Endothelial cell of umbilical vein (primary cell): Measurements from ENCODE around the gene BBX. TPM values are rescaled to one million over a fixed set of nuclear protein-coding genes. Genes with fewer than 3 reads are reported as not detected.

ENCODE experiments used
- BruUV-seq: library from RNA; stranded (reverse); fragments of 400-500 nt; replicated peaks from 2 replicates; lab custom pipeline; 2021; lab: Mats Ljungman, UMichigan
- CTCF ChIA-PET: fragments of 300-600, 350-600 bp; sonication (Branson Sonifier 250); formaldehyde crosslinking; loops from one replicate; lab custom pipeline; 2021; ENCODE audit warnings: antibody characterized with exemption, inconsistent platforms; lab: Charles Lee
- POLR2A ChIA-PET: fragments of 300-600, 350-600 bp; sonication (Branson Sonifier 250); formaldehyde crosslinking; loops from one replicate; lab custom pipeline; 2021; ENCODE audit warnings: antibody characterized with exemption, inconsistent platforms; lab: Charles Lee
- DNase-seq: peaks from one replicate; pipeline ENCODE4 v3.0.0-alpha.2; 2011; ENCODE audit warnings: low read depth, low spot score
- FAIRE-seq: peaks from 2 replicates; lab custom pipeline; 2011; peaks lifted over from hg19 to GRCh38; lab: Jason Lieb, UNC
- H2AFZ ChIP-seq: 2 replicates; pipeline ENCODE4 v1.6.0; 2012; ENCODE audit warnings: low read depth, low read length, control low read depth, inconsistent platforms
- H3K27ac ChIP-seq: 2 replicates; pipeline ENCODE4 v1.5.1; 2011; ENCODE audit warnings: low read depth, mild to moderate bottlenecking, control low read depth, low read length, moderate library complexity; ENCODE audit not compliant: insufficient read depth
- H3K27me3 ChIP-seq, 2 experiments: 2 replicates each; pipeline versions ENCODE4 v1.6.0 to v1.6.1; 2011; ENCODE audit warnings: low read length in 2 of 2, mixed read lengths in 1 of 2; ENCODE audit not compliant: control insufficient read depth in 2 of 2, insufficient read depth in 2 of 2
- H3K36me3 ChIP-seq, 2 experiments: 2 replicates in 1 of 2; 3 replicates in 1 of 2; pipeline ENCODE4 v1.5.1; 2011; ENCODE audit warnings: low read length in 2 of 2, mild to moderate bottlenecking in 1 of 2, moderate library complexity in 1 of 2; ENCODE audit not compliant: control insufficient read depth in 2 of 2, insufficient read depth in 2 of 2; ENCODE audit errors: extremely low read depth in 1 of 2
- H3K4me1 ChIP-seq: 3 replicates; pipeline ENCODE4 v1.5.1; 2011; ENCODE audit warnings: mild to moderate bottlenecking, low read length; ENCODE audit not compliant: control insufficient read depth, insufficient read depth; ENCODE audit errors: extremely low read depth
- H3K4me2 ChIP-seq: 2 replicates; pipeline ENCODE4 v1.6.1; 2011; ENCODE audit warnings: low read length, control low read depth, mixed read lengths; ENCODE audit not compliant: insufficient read depth
- H3K4me3 ChIP-seq, 3 experiments: fragments of 200-600 bp in 1 of 3; sonication (generic), shearing (Covaris generic) in 1 of 3; replicated peaks in 1 of 3; 2 replicates each; pipeline ENCODE4 v1.5.1; 2011 to 2016; ENCODE audit warnings: control low read depth in 3 of 3, low read length in 3 of 3, mild to moderate bottlenecking in 2 of 3, inconsistent platforms in 1 of 3, low read depth in 1 of 3, moderate library complexity in 1 of 3; ENCODE audit not compliant: insufficient read depth in 1 of 3
- H3K79me2 ChIP-seq: 2 replicates; pipeline ENCODE4 v1.6.0; 2012; ENCODE audit warnings: low read length, inconsistent platforms; ENCODE audit not compliant: control insufficient read depth, insufficient read depth
- H3K9ac ChIP-seq: replicated peaks from 2 replicates; pipeline ENCODE3; 2011; ENCODE audit warnings: low read length, control low read depth; ENCODE audit not compliant: insufficient read depth; ENCODE audit errors: extremely low read depth
- H3K9me1 ChIP-seq: replicated peaks from 3 replicates; pipeline ENCODE4 v1.6.0; 2011; ENCODE audit warnings: mild to moderate bottlenecking, low read length; ENCODE audit not compliant: control insufficient read depth, insufficient read depth; ENCODE audit errors: extremely low read depth
- H3K9me3 ChIP-seq: replicated peaks from 2 replicates; pipeline ENCODE4 v1.5.1; 2012; ENCODE audit warnings: low read length, inconsistent platforms; ENCODE audit not compliant: control insufficient read depth, insufficient read depth
- H4K20me1 ChIP-seq: replicated peaks from 2 replicates; pipeline ENCODE3; 2011; ENCODE audit warnings: mild to moderate bottlenecking, low read length; ENCODE audit not compliant: control insufficient read depth, insufficient read depth; ENCODE audit errors: extremely low read depth
- EZH2 ChIP-seq: IDR thresholded peaks from 2 replicates; pipeline ENCODE4 v1.6.1; 2012; ENCODE audit warnings: borderline replicate concordance, low read depth, mild to moderate bottlenecking, moderate library complexity, low read length, inconsistent platforms; ENCODE audit not compliant: severe bottlenecking
- FOS ChIP-seq: IDR thresholded peaks from 2 replicates; pipeline ENCODE4 v1.6.1; 2011; ENCODE audit warnings: mild to moderate bottlenecking, low read length, moderate library complexity, borderline replicate concordance; ENCODE audit not compliant: insufficient read depth
- GATA2 ChIP-seq: IDR thresholded peaks from 2 replicates; pipeline ENCODE4 v1.7.0; 2011; ENCODE audit warnings: low read depth, mild to moderate bottlenecking, moderate library complexity, mixed read lengths, low read length; ENCODE audit not compliant: insufficient read length, insufficient read depth
- JUN ChIP-seq: IDR thresholded peaks from 2 replicates; pipeline ENCODE4 v1.6.1; 2011; ENCODE audit warnings: borderline replicate concordance, low read depth; ENCODE audit not compliant: insufficient read length, insufficient read depth
- MYC ChIP-seq: IDR thresholded peaks from one replicate; pipeline ENCODE4 v1.6.1; 2011; ENCODE audit warnings: mild to moderate bottlenecking, low read depth, low read length
- POLR2A ChIP-seq: IDR thresholded peaks from 2 replicates; pipeline ENCODE4 v1.6.1; 2012; ENCODE audit warnings: low read depth, mild to moderate bottlenecking, control low read depth, low read length
- POLR2AphosphoS5 ChIP-seq: IDR thresholded peaks from 2 replicates; pipeline ENCODE4 v1.6.1; 2012; ENCODE audit warnings: low read depth, mild to moderate bottlenecking, control low read depth, low read length, moderate library complexity; ENCODE audit not compliant: insufficient read depth
- dilution Hi-C: fragments of 300-500 bp; cut with MboI; formaldehyde crosslinking; loops from one replicate; pipeline ENCODE4 v1.15.0; 2019; ENCODE audit warnings: low sequenced_read_pairs; ENCODE audit not compliant: extremely low pct_ligation_motif_present
- intact Hi-C: fragments of 100-400 bp; cut with micrococcal nuclease; formaldehyde crosslinking; loops from one replicate; pipeline ENCODE4 v1.10.0; 2022
- polyA plus RNA-seq, 4 experiments: library from polyadenylated mRNA; depleted of rRNA in 3 of 4; stranded (reverse) in 3 of 4; unstranded in 1 of 4; fragments of >200 nt; gene quantifications; 2 replicates each; pipeline versions ENCODE4 v1.2.1 to v1.2.3, GENCODE V29; 2011 to 2012; ENCODE audit warnings: missing spikeins in 1 of 4
- total RNA-seq: library from RNA; stranded (reverse); gene quantifications from 2 replicates; pipeline ENCODE4 v1.2.3, GENCODE V29; 2021
- TF ChIP-seq, protein P1 (sequence below), 2 donors: IDR thresholded peaks; 1 replicate in 1 of 2; 2 replicates in 1 of 2; pipeline ENCODE4 v1.5.1; 2011; ENCODE audit warnings: low read length in 2 of 2, mild to moderate bottlenecking in 2 of 2, moderate library complexity in 2 of 2, control low read depth in 1 of 2, inconsistent platforms in 1 of 2, low read depth in 1 of 2; ENCODE audit not compliant: insufficient read depth in 1 of 2; ENCODE audit errors: extremely low read depth in 1 of 2
- TF ChIP-seq, protein P2 (sequence below): IDR thresholded peaks from 2 replicates; pipeline ENCODE4 v1.6.1; 2011; ENCODE audit not compliant: insufficient read depth, insufficient read length

The BBX gene
- total and polyA plus RNA-seq, 2 donors (not counting 3 experiments of a cell fraction or from before 2014, with no cell fraction given) = 21.4 to 43.4 TPM

DNA sequence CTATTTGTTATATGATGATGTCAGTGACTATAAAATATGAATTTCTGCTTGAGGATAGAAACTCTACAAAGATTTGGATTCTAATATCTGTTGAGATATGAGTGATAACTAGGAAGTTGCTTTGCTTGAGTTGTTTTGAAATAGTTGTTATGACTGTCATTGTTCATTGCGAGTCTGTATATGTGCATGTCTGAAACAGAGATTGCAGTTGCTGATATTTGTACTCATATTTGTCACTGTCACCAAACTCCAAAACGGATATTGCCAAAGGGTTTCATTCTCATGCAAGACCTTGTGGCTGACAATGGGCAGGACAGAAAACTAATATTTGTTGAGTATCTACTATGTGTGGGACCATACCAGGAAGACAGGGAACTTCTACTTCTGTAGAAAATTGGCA, 327.9 kb downstream of the BBX start:
- intact Hi-C loops (no loop called here), dilution Hi-C loops (no loop called here)
- H3K4me3 ChIP-seq = no peak overlapping the region
- no peaks in the 10 kb centered on the region for H3K4me1 ChIP-seq
- peaks cover 7% of the 10 kb centered on the region in 2 experiments for H3K27me3 ChIP-seq
- H3K36me3 ChIP-seq = no peaks in the 10 kb centered on the region
- H4K20me1 ChIP-seq = no peaks in the 10 kb centered on the region
- DNase-seq = no peak
- TF ChIP-seq EZH2 = no peak
- TF ChIP-seq, protein P1, sequence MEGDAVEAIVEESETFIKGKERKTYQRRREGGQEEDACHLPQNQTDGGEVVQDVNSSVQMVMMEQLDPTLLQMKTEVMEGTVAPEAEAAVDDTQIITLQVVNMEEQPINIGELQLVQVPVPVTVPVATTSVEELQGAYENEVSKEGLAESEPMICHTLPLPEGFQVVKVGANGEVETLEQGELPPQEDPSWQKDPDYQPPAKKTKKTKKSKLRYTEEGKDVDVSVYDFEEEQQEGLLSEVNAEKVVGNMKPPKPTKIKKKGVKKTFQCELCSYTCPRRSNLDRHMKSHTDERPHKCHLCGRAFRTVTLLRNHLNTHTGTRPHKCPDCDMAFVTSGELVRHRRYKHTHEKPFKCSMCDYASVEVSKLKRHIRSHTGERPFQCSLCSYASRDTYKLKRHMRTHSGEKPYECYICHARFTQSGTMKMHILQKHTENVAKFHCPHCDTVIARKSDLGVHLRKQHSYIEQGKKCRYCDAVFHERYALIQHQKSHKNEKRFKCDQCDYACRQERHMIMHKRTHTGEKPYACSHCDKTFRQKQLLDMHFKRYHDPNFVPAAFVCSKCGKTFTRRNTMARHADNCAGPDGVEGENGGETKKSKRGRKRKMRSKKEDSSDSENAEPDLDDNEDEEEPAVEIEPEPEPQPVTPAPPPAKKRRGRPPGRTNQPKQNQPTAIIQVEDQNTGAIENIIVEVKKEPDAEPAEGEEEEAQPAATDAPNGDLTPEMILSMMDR (IDR thresholded peaks at IDR 0.05; ENCODE audit: extremely low read depth in 1 of 2, insufficient read depth in 1 of 2, low read depth in 1 of 2, low read length in 2 of 2) = no peak
- TF ChIP-seq POLR2A = no peak
- no peak for TF ChIP-seq JUN
- TF ChIP-seq, protein P2, sequence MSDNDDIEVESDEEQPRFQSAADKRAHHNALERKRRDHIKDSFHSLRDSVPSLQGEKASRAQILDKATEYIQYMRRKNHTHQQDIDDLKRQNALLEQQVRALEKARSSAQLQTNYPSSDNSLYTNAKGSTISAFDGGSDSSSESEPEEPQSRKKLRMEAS = no peak
- TF ChIP-seq FOS = no peak
- TF ChIP-seq POLR2AphosphoS5 = no peak
- no peak for TF ChIP-seq MYC
- no peak for TF ChIP-seq GATA2
- ChIA-PET POLR2A (no interaction called here), CTCF (interaction anchor here (0.8 kb wide), 1 partner anchor 615 kb away, joined by 4 read pairs; no protein-coding TSS in a partner anchor)
- H3K9me3 ChIP-seq = no peaks in the 10 kb centered on the region
- no peak overlapping the region for H3K4me2 ChIP-seq
- no peaks in the 10 kb centered on the region for H3K9me1 ChIP-seq
- H3K27ac ChIP-seq = no peak overlapping the region
- FAIRE-seq = no peak
- H2AFZ ChIP-seq = no peak overlapping the region
- H3K79me2 ChIP-seq = no peaks in the 10 kb centered on the region
- BruUV-seq = no TSS peak
- no peak overlapping the region for H3K9ac ChIP-seq
